Mesenchymal stem cell (in vitro differentiated cells and primary cell): Measurements from ENCODE around the gene CYTH4.

Experiments
- DNase-seq: peaks from one replicate; pipeline ENCODE4 v3.0.0-alpha.2; 2013
- H2AFZ ChIP-seq: one replicate; pipeline ENCODE4 v1.6.1; 2013; ENCODE audit warnings: low read depth, mild to moderate bottlenecking, control low read depth, inconsistent platforms, low read length, moderate library complexity
- H2AK5ac ChIP-seq: 2 replicates; pipeline ENCODE4 v1.6.1; 2013; ENCODE audit warnings: low read length, moderate library complexity, mild to moderate bottlenecking, inconsistent platforms; ENCODE audit not compliant: severe bottlenecking
- H2BK120ac ChIP-seq: one replicate; pipeline ENCODE4 v1.6.1; 2013; ENCODE audit warnings: low read depth, mild to moderate bottlenecking, inconsistent platforms, low read length, moderate library complexity
- H2BK12ac ChIP-seq, 2 experiments: one replicate each; pipeline ENCODE4 v1.6.1; 2013; ENCODE audit warnings: inconsistent platforms in 2 of 2, low read length in 2 of 2, mild to moderate bottlenecking in 2 of 2, moderate library complexity in 2 of 2, control low read depth in 1 of 2
- H2BK15ac ChIP-seq: one replicate; pipeline ENCODE4 v1.6.1; 2013; ENCODE audit warnings: mild to moderate bottlenecking, low read depth, inconsistent platforms; ENCODE audit not compliant: poor library complexity, severe bottlenecking
- H2BK5ac ChIP-seq: 2 replicates; pipeline ENCODE4 v1.6.1; 2013; ENCODE audit warnings: low read depth, mild to moderate bottlenecking, low read length, control low read depth, inconsistent platforms; ENCODE audit not compliant: poor library complexity, severe bottlenecking
- H3K14ac ChIP-seq, 2 experiments: one replicate each; pipeline ENCODE4 v1.6.1; 2013; ENCODE audit warnings: inconsistent platforms in 2 of 2, low read length in 2 of 2, control low read depth in 1 of 2, mild to moderate bottlenecking in 1 of 2, moderate library complexity in 1 of 2
- H3K18ac ChIP-seq, 2 experiments: one replicate each; pipeline ENCODE4 v1.6.1; 2013; ENCODE audit warnings: inconsistent platforms in 2 of 2, low read length in 2 of 2, control low read depth in 1 of 2, low read depth in 1 of 2, mild to moderate bottlenecking in 1 of 2
- H3K23ac ChIP-seq, 2 experiments: one replicate each; pipeline ENCODE4 v1.6.1; 2013; ENCODE audit warnings: inconsistent platforms in 2 of 2, low read length in 2 of 2, mild to moderate bottlenecking in 2 of 2, moderate library complexity in 2 of 2, control low read depth in 1 of 2
- H3K27ac ChIP-seq: 2 replicates; pipeline ENCODE4 v1.5.1; 2013; ENCODE audit warnings: mild to moderate bottlenecking, moderate library complexity, low read length, control low read depth, inconsistent platforms; ENCODE audit not compliant: poor library complexity, severe bottlenecking
- H3K27me3 ChIP-seq, 2 experiments: 2 replicates each; pipeline versions ENCODE4 v1.6.1 to v1.7.0; 2013; ENCODE audit warnings: low read length in 2 of 2, mild to moderate bottlenecking in 2 of 2, moderate library complexity in 2 of 2, control low read depth in 1 of 2, inconsistent platforms in 1 of 2; ENCODE audit not compliant: control insufficient read depth in 1 of 2, insufficient read depth in 1 of 2
- H3K36me3 ChIP-seq, 2 experiments: 2 replicates each; pipeline versions ENCODE4 v1.6.1 to v1.7.0; 2013; ENCODE audit warnings: low read length in 2 of 2, control low read depth in 1 of 2, inconsistent platforms in 1 of 2, low read depth in 1 of 2, mild to moderate bottlenecking in 1 of 2; ENCODE audit not compliant: insufficient read depth in 2 of 2, control insufficient read depth in 1 of 2
- H3K4ac ChIP-seq, 2 experiments: one replicate each; pipeline ENCODE4 v1.6.1; 2013; ENCODE audit warnings: inconsistent platforms in 2 of 2, low read length in 2 of 2, mild to moderate bottlenecking in 2 of 2, moderate library complexity in 2 of 2, control low read depth in 1 of 2, low read depth in 1 of 2
- H3K4me1 ChIP-seq: 2 replicates; pipeline ENCODE4 v1.6.1; 2013; ENCODE audit warnings: low read depth, low read length, control low read depth; ENCODE audit not compliant: control insufficient read depth, insufficient read depth
- H3K4me2 ChIP-seq: 2 replicates; pipeline ENCODE4 v1.6.1; 2013; ENCODE audit warnings: low read length, mild to moderate bottlenecking, inconsistent platforms; ENCODE audit not compliant: poor library complexity, severe bottlenecking
- H3K4me3 ChIP-seq, 2 experiments: 2 replicates each; pipeline versions ENCODE4 v1.5.1 to v1.7.0; 2013; ENCODE audit warnings: low read length in 2 of 2, mild to moderate bottlenecking in 2 of 2, control low read depth in 1 of 2, low read depth in 1 of 2; ENCODE audit not compliant: insufficient read depth in 1 of 2
- H3K79me1 ChIP-seq: replicated peaks from 2 replicates; pipeline ENCODE4 v1.6.1; 2013; ENCODE audit warnings: mild to moderate bottlenecking, control low read depth, low read length, inconsistent platforms; ENCODE audit not compliant: poor library complexity, severe bottlenecking
- H3K9ac ChIP-seq: 2 replicates; pipeline ENCODE4 v1.7.0; 2013; ENCODE audit warnings: mild to moderate bottlenecking, low read length, moderate library complexity
- H3K9me3 ChIP-seq: 2 replicates; pipeline ENCODE4 v1.7.0; 2013; ENCODE audit warnings: mild to moderate bottlenecking, low read length; ENCODE audit not compliant: control insufficient read depth
- H4K8ac ChIP-seq: one replicate; pipeline ENCODE4 v1.6.1; 2013; ENCODE audit warnings: inconsistent platforms, mild to moderate bottlenecking, low read length, moderate library complexity
- H4K91ac ChIP-seq: one replicate; pipeline ENCODE4 v1.6.1; 2013; ENCODE audit warnings: mild to moderate bottlenecking, low read length, inconsistent platforms
- WGBS: methylation state at CpG from one replicate; pipeline ENCODE4 v1.1.7; 2013; ENCODE audit warnings: mixed read lengths; 5-methylcytosine and 5-hydroxymethylcytosine counted together

Gene CYTH4

GRCh38 chr22:37344735-37345449 lies 62.6 kb downstream of the CYTH4 start:
- Histone ChIP-seq H4K8ac (peak overlapping the region; percentile 79), H2BK15ac (peak overlapping the region; percentile 8), H3K27ac (no peak overlapping the region), H3K79me1 (no peaks in the 10 kb centered on the region), H2AK5ac (no peak overlapping the region), H3K27me3 (peaks cover 0 to 43% of the 10 kb centered on the region in 2 experiments), H2BK120ac (peak overlapping the region; percentile 78), H2BK5ac (no peak overlapping the region), H3K18ac (peak overlapping the region; percentile 42 to 82), H3K36me3 (peaks cover 0 to 3% of the 10 kb centered on the region in 2 experiments), H3K23ac (no peak overlapping the region), H3K4me3 (peak overlapping the region in 1 of 2 experiments; percentile 2), H3K4me1 (peaks cover 24% of the 10 kb centered on the region), H3K4me2 (no peak overlapping the region), H3K9ac (no peak overlapping the region), H3K9me3 (no peaks in the 10 kb centered on the region), H3K4ac (peak overlapping the region; percentile 41 to 44), H4K91ac (peak overlapping the region; percentile 15), H2AFZ (peak overlapping the region; percentile 18), H3K14ac (peak overlapping the region in 1 of 2 experiments; percentile 92), H2BK12ac (peak overlapping the region; percentile 69 to 85)
- no peak for DNase-seq
- WGBS = 88% methylated on average over 13 of the region's 13 CpGs

DNA sequence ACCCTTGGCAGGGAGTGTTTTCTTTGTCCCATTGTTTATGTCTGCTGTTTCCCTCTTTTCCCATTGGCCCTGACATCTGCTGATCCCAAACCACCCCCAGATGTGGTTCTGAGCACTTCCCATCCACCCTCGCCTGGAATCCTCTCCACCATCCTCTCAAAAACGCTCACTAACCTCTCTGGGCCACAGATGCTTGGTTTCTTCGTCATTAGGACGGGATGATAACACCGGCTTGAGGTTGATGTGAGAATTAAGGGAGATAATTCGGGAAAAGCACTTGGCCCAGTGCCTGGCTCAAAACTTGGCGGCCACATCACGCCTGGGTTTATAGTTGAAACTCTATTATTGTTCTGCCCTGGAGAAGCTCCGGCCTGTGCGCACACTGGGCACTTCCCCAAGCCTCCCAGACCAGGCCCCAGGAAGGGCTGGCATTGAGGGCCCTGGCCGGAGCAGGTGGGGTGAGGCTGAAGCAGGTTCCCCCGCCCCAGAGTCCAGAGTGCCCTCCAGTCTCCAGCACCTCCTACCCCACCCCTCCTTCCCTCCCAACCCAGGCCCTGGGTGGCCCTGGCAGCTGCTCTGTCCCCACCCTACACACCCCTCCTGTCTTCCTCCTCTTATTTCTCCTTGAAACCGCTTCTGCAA lies 63.7 kb downstream of the CYTH4 start:
- H2BK5ac ChIP-seq = no peak overlapping the region
- no peak overlapping the region for H2BK15ac ChIP-seq
- no peak overlapping the region for H4K91ac ChIP-seq
- H3K18ac ChIP-seq = peak overlapping the region in 1 of 2 experiments; percentile 12
- H3K4me3 ChIP-seq = no peak overlapping the region
- peaks cover 24% of the 10 kb centered on the region for H3K4me1 ChIP-seq
- H3K79me1 ChIP-seq = no peaks in the 10 kb centered on the region
- H3K4me2 ChIP-seq = no peak overlapping the region
- peaks cover 0 to 3% of the 10 kb centered on the region in 2 experiments for H3K36me3 ChIP-seq
- H3K9me3 ChIP-seq = no peaks in the 10 kb centered on the region
- peak overlapping the region; percentile 62 for H4K8ac ChIP-seq
- peak overlapping the region in 1 of 2 experiments; percentile 85 for H2BK12ac ChIP-seq
- H2AFZ ChIP-seq = no peak overlapping the region
- WGBS = 57% methylated on average over 12 of the region's 13 CpGs
- H2BK120ac ChIP-seq = no peak overlapping the region
- H3K23ac ChIP-seq = no peak overlapping the region
- peak overlapping the region; percentile 22 for H3K9ac ChIP-seq
- H3K4ac ChIP-seq = no peak overlapping the region
- no peak overlapping the region for H3K27ac ChIP-seq
- peak; percentile 81 for DNase-seq
- no peak overlapping the region for H3K14ac ChIP-seq
- no peak overlapping the region for H2AK5ac ChIP-seq
- peaks cover 0 to 35% of the 10 kb centered on the region in 2 experiments for H3K27me3 ChIP-seq

DNA sequence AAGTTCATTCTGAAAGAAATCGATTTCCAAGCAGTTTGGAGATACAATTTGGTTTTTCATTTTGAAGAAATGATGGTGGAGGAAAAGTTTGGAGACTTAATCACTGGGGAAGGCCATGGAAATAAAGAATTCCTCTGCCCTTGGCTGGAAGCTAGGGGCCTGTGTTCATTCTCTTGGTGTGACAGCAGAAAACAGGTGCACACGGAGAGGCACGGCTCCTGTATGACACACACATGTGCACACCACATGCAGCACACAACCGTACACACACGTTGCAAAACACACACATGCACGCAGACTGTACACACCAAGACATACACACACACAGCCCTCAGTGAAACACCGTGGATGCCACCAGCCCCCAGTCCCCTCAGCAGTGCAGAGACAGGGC lies 64.2 kb downstream of the CYTH4 start:
- H3K4me2 ChIP-seq = no peak overlapping the region
- H3K4ac ChIP-seq = peak overlapping the region; percentile 24 to 35
- H2AK5ac ChIP-seq = no peak overlapping the region
- no peaks in the 10 kb centered on the region for H3K79me1 ChIP-seq
- H3K9ac ChIP-seq = peak overlapping the region; percentile 22
- H3K9me3 ChIP-seq = no peaks in the 10 kb centered on the region
- no peak overlapping the region for H3K23ac ChIP-seq
- H3K27ac ChIP-seq = no peak overlapping the region
- H2BK120ac ChIP-seq = no peak overlapping the region
- H3K27me3 ChIP-seq = peaks cover 0 to 32% of the 10 kb centered on the region in 2 experiments
- no peak overlapping the region for H2BK5ac ChIP-seq
- no peak overlapping the region for H2AFZ ChIP-seq
- WGBS = 93% methylated on average over 7 of the region's 7 CpGs
- H3K36me3 ChIP-seq = no peaks in the 10 kb centered on the region
- no peak overlapping the region for H2BK15ac ChIP-seq
- H3K4me3 ChIP-seq = no peak overlapping the region
- H4K91ac ChIP-seq = peak overlapping the region; percentile 73
- peak overlapping the region; percentile 56 for H4K8ac ChIP-seq
- H3K14ac ChIP-seq = peak overlapping the region in 1 of 2 experiments; percentile 9
- H3K4me1 ChIP-seq = peaks cover 28% of the 10 kb centered on the region
- no peak for DNase-seq
- peak overlapping the region; percentile 12 to 52 for H3K18ac ChIP-seq
- peak overlapping the region in 1 of 2 experiments; percentile 17 for H2BK12ac ChIP-seq

DNA sequence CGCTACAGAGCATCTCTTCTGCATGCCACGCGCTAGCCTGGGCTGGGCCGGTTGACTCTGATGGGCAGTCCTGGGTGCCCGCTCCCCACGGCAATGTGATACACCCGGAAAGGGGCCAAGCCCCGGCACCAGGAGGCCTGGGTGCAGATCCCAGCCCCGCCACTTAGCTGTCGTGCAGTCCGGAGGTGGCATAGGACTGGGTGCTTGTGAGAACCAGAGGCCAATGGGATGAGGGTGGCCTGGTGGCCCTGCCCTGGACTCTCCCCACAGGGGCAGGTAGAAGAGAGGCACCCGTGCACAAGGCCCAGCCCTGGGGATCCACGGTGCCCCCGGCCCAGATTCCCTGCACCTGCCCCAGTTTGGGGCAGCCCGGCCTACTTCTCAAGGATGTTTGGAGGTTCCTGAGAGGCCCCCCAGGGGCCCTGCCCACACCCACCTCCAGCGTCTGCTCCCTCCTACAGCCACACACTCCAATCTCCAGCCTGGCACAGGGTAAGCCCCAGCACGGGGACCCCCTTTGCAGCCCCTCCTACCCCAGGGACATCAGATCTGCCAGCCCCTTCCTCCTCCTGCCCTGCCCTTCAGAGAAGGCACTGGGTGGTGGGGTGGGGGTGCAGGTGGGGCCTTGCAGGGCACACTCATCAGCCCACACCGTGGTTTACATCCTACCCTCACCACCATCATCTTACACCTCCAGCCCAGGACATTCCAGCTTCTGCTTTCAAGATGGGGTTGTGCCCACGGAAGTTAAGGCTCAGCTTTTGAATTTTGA lies 66.9 kb downstream of the CYTH4 start:
- no peak overlapping the region for H2BK15ac ChIP-seq
- no peak overlapping the region for H3K27ac ChIP-seq
- no peak overlapping the region for H2AFZ ChIP-seq
- peaks cover 35% of the 10 kb centered on the region for H3K4me1 ChIP-seq
- H4K8ac ChIP-seq = no peak overlapping the region
- no peak overlapping the region for H3K4me2 ChIP-seq
- WGBS = 97% methylated on average over 16 of the region's 19 CpGs
- H3K18ac ChIP-seq = no peak overlapping the region
- no peaks in the 10 kb centered on the region for H3K9me3 ChIP-seq
- no peak overlapping the region for H3K4ac ChIP-seq
- no peaks in the 10 kb centered on the region for H3K79me1 ChIP-seq
- no peak overlapping the region for H2BK12ac ChIP-seq
- H2AK5ac ChIP-seq = no peak overlapping the region
- H2BK120ac ChIP-seq = no peak overlapping the region
- H3K14ac ChIP-seq = no peak overlapping the region
- no peak overlapping the region for H3K4me3 ChIP-seq
- no peak overlapping the region for H2BK5ac ChIP-seq
- no peak for DNase-seq
- no peak overlapping the region for H4K91ac ChIP-seq
- H3K23ac ChIP-seq = no peak overlapping the region
- no peak overlapping the region for H3K9ac ChIP-seq
- H3K36me3 ChIP-seq = no peaks in the 10 kb centered on the region
- peaks cover 0 to 37% of the 10 kb centered on the region in 2 experiments for H3K27me3 ChIP-seq
